GM12878 (cell line): ENCODE measurements around the gene SMARCD2. TPM values are rescaled to one million over a fixed set of nuclear protein-coding genes. Genes with fewer than 3 reads are reported as not detected.

ENCODE experiments used
- BACH1 ChIP-seq: fragments of 450-650 bp; IDR thresholded peaks from 2 replicates; pipeline ENCODE4 v1.6.1; 2017; ENCODE audit warnings: mild to moderate bottlenecking, borderline replicate concordance
- BCL11A ChIP-seq: IDR thresholded peaks from 2 replicates; pipeline ENCODE4 v1.6.1; 2011; ENCODE audit warnings: low read depth, low read length
- CUX1 ChIP-seq: IDR thresholded peaks from 2 replicates; pipeline ENCODE4 v1.6.1; 2012; ENCODE audit warnings: improper control_type of control experiment, low read depth, low read length; ENCODE audit not compliant: insufficient replicate concordance
- GABPA ChIP-seq: IDR thresholded peaks from 2 replicates; pipeline ENCODE4 v1.6.1; 2014; ENCODE audit warnings: antibody characterized with exemption, low read depth, mild to moderate bottlenecking, inconsistent platforms
- HCFC1 ChIP-seq: fragments of 150-350 bp; IDR thresholded peaks from 2 replicates; pipeline ENCODE4 v1.6.1; 2014; ENCODE audit warnings: low read length
- KAT2A ChIP-seq: conservative IDR thresholded peaks from 2 replicates; pipeline ENCODE4 v1.6.1; 2011; ENCODE audit warnings: low read depth, low read length; ENCODE audit not compliant: control insufficient read depth
- LARP7 ChIP-seq: fragments of 450-650 bp; IDR thresholded peaks from 2 replicates; pipeline ENCODE4 v1.6.1; 2017; ENCODE audit warnings: mild to moderate bottlenecking
- NR2C1 ChIP-seq: fragments of 450-650 bp; IDR thresholded peaks from 2 replicates; pipeline ENCODE4 v1.6.1; 2017; ENCODE audit warnings: antibody characterized with exemption, mild to moderate bottlenecking, moderate library complexity
- SMAD5 ChIP-seq: IDR thresholded peaks from 2 replicates; pipeline ENCODE4 v1.6.1; 2016; ENCODE audit warnings: antibody characterized with exemption, low read depth
- ZNF384 ChIP-seq: IDR thresholded peaks from 2 replicates; pipeline ENCODE4 v1.6.1; 2012; ENCODE audit warnings: low read depth, mild to moderate bottlenecking, low read length, improper control_type of control experiment, borderline replicate concordance
- polyA plus RNA-seq, 11 experiments: library from polyadenylated mRNA; depleted of rRNA in 4 of 11; unstranded in 6 of 11; stranded (reverse) in 5 of 11; fragments of >200 nt; fragmentation: Nextera tagmentation in 4 of 11; fragmentation: Illumina TruSeq in 1 of 11; extraction: Ambion mirVana in 4 of 11; extraction: Trizol in 1 of 11; gene quantifications; 1 replicate in 1 of 11; 2 replicates in 10 of 11; pipeline versions ENCODE4 v1.2.1 to v1.2.3, GENCODE V29; 2011 to 2016; ENCODE audit warnings: inconsistent platforms in 2 of 11, missing spikeins in 2 of 11, low read depth in 1 of 11
- total RNA-seq, 4 experiments: library from RNA; depleted of rRNA in 3 of 4; stranded (reverse); fragments of >200 nt in 3 of 4; fragmentation: Illumina TruSeq in 1 of 4; extraction: Trizol in 1 of 4; gene quantifications; 2 replicates each; pipeline versions ENCODE4 v1.2.1 to v1.2.3, GENCODE V29; 2013 to 2021

SMARCD2 gene
- total and polyA plus RNA-seq, 10 of the 15 experiments (the other 5 are each of a cell fraction or from before 2014, with no cell fraction given), result 2.4 to 111 (median 63.6) TPM

GRCh38 chr17:63842173-63842539 lies 329 bp downstream of the SMARCD2 start (continued):
- no peak for TF ChIP-seq CUX1
- TF ChIP-seq LARP7, result no peak
- TF ChIP-seq SMAD5, result no peak
- TF ChIP-seq BACH1, result no peak
- TF ChIP-seq ZNF384, result no peak
- no peak for TF ChIP-seq GABPA
- no peak for TF ChIP-seq BCL11A
- no peak for TF ChIP-seq HCFC1
- TF ChIP-seq NR2C1, result no peak
- TF ChIP-seq KAT2A, result no peak
